ENCODE measurements around the gene GAL3ST3. TPM values are rescaled to one million over a fixed set of nuclear protein-coding genes. Genes with fewer than 3 reads are reported as not detected.
A peak's percentile ranks its signal among the peaks of the same experiment; 100 is the strongest.

Gene GAL3ST3
- total and polyA plus RNA-seq, 2 of the 8 experiments (the other 6 are each of a cell fraction or from before 2014, with no cell fraction given): 21.1 to 21.4 TPM

DNA sequence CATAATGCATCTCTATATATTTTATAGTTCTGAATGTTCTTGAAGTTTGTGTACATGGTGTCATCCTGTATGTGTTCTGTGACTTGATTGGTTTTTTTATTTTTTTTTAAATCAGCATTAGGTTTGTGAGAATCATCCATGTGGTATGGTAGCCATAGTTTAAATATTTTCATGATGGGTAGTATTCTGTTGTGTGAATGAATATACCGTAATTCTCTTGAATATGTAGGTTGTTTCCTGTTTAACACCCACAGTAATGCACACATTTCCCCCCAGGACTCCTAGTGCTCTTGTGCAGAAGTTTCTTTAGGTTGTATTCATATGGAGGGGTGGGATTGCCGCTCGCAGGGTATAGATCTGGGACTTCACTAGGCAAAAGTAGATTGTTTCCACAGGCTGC is 23.1 kb upstream of the GAL3ST3 start:
- Histone ChIP-seq H3K4me1 (replicated peaks in 1 of 4; ENCODE audit: control insufficient read depth in 3 of 4, insufficient read depth in 4 of 4, low read length in 3 of 4) (peaks cover 5 to 13% (median 8%) of the 10 kb centered on the region in 4 experiments; a peak in 6 of 7 replicates), H3K23ac (ENCODE audit: insufficient read length) (no peak overlapping the region), H3K23me2 (ENCODE audit: low read depth, low read length) (no peaks in the 10 kb centered on the region; the same call in 1 of the 2 replicates), H3K4me2 (ENCODE audit: insufficient read depth in 1 of 2, low read depth in 2 of 2, low read length in 2 of 2) (peak overlapping the region in 1 of 2 experiments; percentile 75; a peak in 1 of 4 replicates), H3K79me2 (ENCODE audit: control insufficient read depth in 1 of 2, insufficient read depth in 2 of 2, low read length in 2 of 2) (peaks cover 0 to 13% of the 10 kb centered on the region in 2 experiments; a peak in 2 of 4 replicates), H2AK5ac (ENCODE audit: low read depth, low read length) (no peak overlapping the region), H2BK5ac (ENCODE audit: low read depth, low read length) (no peak overlapping the region), H4K20me1 (replicated peaks in 1 of 2; ENCODE audit: control insufficient read depth in 1 of 2, insufficient read depth in 2 of 2, low read length in 2 of 2) (peaks cover 2 to 10% of the 10 kb centered on the region in 2 experiments), H2BK120ac (replicated peaks; ENCODE audit: low read depth, low read length) (no peak overlapping the region), H3K79me1 (ENCODE audit: low read depth, low read length) (no peaks in the 10 kb centered on the region; the same call in 1 of the 2 replicates), H3K36me3 (ENCODE audit: control insufficient read depth in 2 of 4, insufficient read depth in 4 of 4, low read length in 3 of 4) (peaks cover 4 to 19% (median 13%) of the 10 kb centered on the region in 4 experiments; a peak in 6 of 8 replicates), H3K14ac (ENCODE audit: insufficient read length) (no peak overlapping the region), H4K5ac (ENCODE audit: insufficient read length, low read depth, low read length) (no peak overlapping the region), H3K18ac (ENCODE audit: extremely low read depth, low read length) (no peak overlapping the region), H3K9me3 (ENCODE audit: insufficient read depth in 2 of 2, low read depth in 1 of 2, low read length in 1 of 2) (no peaks in the 10 kb centered on the region), H3K56ac (replicated peaks; ENCODE audit: insufficient read length, low read depth, low read length) (no peak overlapping the region), H4K91ac (replicated peaks; ENCODE audit: insufficient read length, low read length) (no peak overlapping the region), H3K27ac (ENCODE audit: low read depth, low read length) (no peak overlapping the region), H4K8ac (ENCODE audit: extremely low read depth, insufficient read depth, low read length) (no peak overlapping the region), H3K27me3 (replicated peaks in 1 of 4; ENCODE audit: control insufficient read depth in 3 of 4, extremely low read depth in 1 of 4, insufficient read depth in 3 of 4, low read length in 3 of 4) (no peaks in the 10 kb centered on the region), H2BK20ac (ENCODE audit: low read length) (no peak overlapping the region), H3K9ac (replicated peaks in 1 of 4; ENCODE audit: extremely low read depth in 1 of 4, low read depth in 3 of 4, low read length in 3 of 4) (no peak overlapping the region), H3K4me3 (ENCODE audit: extremely low read depth in 1 of 4, insufficient read depth in 2 of 4, low read depth in 3 of 4, low read length in 4 of 4) (0 out of 8 replicates have a peak overlapping the region, but pooled peaks of 1 of the 4 experiments have one; percentile 77), H2AFZ (ENCODE audit: low read length) (no peak overlapping the region), H3K4ac (replicated peaks; ENCODE audit: insufficient read length, low read depth, low read length) (no peak overlapping the region), H2BK15ac (ENCODE audit: low read length) (no peak overlapping the region), H2BK12ac (ENCODE audit: low read depth, low read length) (no peak overlapping the region)
- DNase-seq (ENCODE audit: low read depth in 1 of 2, low spot score in 2 of 2) (no peak), FAIRE-seq (no peak)
- POLR2A ChIA-PET (ENCODE audit: partially characterized antibody): interaction anchor here (0.7 to 9.7 kb wide), 4 partner anchors 11 to 502 kb away, joined by 3 to 150 read pairs (median 6); partner anchors contain the start of genes GAL3ST3, SF3B2 and ZNRD2
- CTCF ChIA-PET (ENCODE audit: partially characterized antibody): interaction anchor here (1.0 to 6.8 kb wide), 5 partner anchors 27 to 63 kb away, joined by 3 to 73 read pairs (median 4); no protein-coding TSS in a partner anchor
- 98% methylated on average over 3 of the region's 3 CpGs; no CpG with 5 or more reads in 1 of the 2 experiments for WGBS, 2 experiments (ENCODE audit: extremely low coverage in 1 of 2, insufficient coverage in 1 of 2, insufficient read length in 1 of 2, insufficient replicate concordance in 2 of 2, low coverage in 1 of 2, low lambda C conversion rate in 2 of 2, missing lambda C conversion rate in 1 of 2)
- no peak for TF ChIP-seq EGR1 (IDR thresholded peaks at IDR 0.05; ENCODE audit: borderline replicate concordance, low read depth, low read length)

All from H1 (cell line).